ENCODE measurements around the gene GULP1.

GRCh38 chr2:188534875-188535274 lies 243.2 kb downstream of the GULP1 start:
- TF ChIP-seq CTCF (IDR thresholded peaks at IDR 0.05) (no peak), POLR2A (IDR thresholded peaks at IDR 0.05; ENCODE audit: low read depth) (no peak), POLR2AphosphoS5 (IDR thresholded peaks at IDR 0.05) (no peak), EP300 (IDR thresholded peaks at IDR 0.05) (no peak)
